Measurements from ENCODE around the gene MCM10. TPM values are rescaled to one million over a fixed set of nuclear protein-coding genes. Genes with fewer than 3 reads are reported as not detected.
"Not testable (repeated sequence)": the region's sequence is repeated elsewhere in the genome, so short reads cannot be mapped to it uniquely, and the experiment has no call there.

The MCM10 gene
- total RNA-seq, 1 donor from 2014 or later, result 5.0 TPM

DNA sequence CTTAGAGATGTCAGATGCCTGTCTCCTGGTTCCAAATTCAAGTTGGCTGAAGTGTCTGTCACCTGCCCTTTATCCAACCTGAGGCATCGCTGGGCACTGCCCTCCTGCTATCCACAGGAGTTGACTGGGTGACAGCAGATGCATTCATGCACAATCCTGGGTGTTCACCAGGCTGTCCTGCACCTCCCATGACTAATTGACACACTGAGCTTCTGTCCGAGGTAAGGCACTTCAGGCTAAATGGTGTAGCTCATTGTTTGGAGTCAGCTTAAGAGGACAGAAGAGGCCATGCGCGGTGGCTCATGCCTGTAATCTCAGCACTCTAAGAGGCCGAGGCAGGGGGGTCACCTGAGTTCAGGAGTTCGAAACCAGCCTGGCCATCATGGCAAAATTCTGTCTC lies 70.5 kb downstream of the MCM10 start:
- TF ChIP-seq, protein P1, sequence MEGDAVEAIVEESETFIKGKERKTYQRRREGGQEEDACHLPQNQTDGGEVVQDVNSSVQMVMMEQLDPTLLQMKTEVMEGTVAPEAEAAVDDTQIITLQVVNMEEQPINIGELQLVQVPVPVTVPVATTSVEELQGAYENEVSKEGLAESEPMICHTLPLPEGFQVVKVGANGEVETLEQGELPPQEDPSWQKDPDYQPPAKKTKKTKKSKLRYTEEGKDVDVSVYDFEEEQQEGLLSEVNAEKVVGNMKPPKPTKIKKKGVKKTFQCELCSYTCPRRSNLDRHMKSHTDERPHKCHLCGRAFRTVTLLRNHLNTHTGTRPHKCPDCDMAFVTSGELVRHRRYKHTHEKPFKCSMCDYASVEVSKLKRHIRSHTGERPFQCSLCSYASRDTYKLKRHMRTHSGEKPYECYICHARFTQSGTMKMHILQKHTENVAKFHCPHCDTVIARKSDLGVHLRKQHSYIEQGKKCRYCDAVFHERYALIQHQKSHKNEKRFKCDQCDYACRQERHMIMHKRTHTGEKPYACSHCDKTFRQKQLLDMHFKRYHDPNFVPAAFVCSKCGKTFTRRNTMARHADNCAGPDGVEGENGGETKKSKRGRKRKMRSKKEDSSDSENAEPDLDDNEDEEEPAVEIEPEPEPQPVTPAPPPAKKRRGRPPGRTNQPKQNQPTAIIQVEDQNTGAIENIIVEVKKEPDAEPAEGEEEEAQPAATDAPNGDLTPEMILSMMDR (IDR thresholded peaks at IDR 0.05; ENCODE audit: partially characterized antibody, unreplicated experiment), result no peak
- H3K4me1 Mint-ChIP-seq (ENCODE audit: low read depth, unreplicated experiment), result no peaks in the 10 kb centered on the region
- peaks cover 4% of the 10 kb centered on the region for H3K27me3 Mint-ChIP-seq (ENCODE audit: unreplicated experiment)
- H3K9me3 Mint-ChIP-seq (ENCODE audit: unreplicated experiment), result no peaks in the 10 kb centered on the region
- no peak for DNase-seq
- H3K4me3 Mint-ChIP-seq (ENCODE audit: unreplicated experiment), result no peak overlapping the region
- H3K36me3 Mint-ChIP-seq (ENCODE audit: unreplicated experiment), result no peaks in the 10 kb centered on the region
- H3K27ac Mint-ChIP-seq (ENCODE audit: unreplicated experiment), result no peak overlapping the region

DNA sequence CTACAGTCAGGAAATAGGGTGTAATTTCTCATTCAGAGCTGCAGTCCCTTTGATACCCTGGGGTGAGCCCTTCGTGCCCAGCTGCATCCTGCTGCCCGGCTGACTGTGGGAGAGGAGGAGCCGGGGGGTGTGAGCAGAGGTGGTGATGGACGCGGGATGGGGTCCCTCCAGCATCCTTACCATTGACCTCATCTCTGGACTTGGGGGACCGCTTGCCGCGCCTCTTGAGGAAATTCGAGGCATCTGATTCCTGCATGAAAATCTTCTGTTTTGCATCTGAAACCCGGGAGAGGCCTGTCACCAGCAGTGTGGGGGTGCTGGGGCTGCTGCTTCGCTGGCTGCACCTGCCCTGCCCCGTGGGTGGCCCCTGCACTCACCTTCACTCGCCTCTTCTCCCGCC lies 72.0 kb downstream of the MCM10 start:
- Mint-ChIP-seq H3K4me3 (ENCODE audit: unreplicated experiment) (no peak overlapping the region), H3K4me1 (ENCODE audit: low read depth, unreplicated experiment) (no peaks in the 10 kb centered on the region), H3K9me3 (ENCODE audit: unreplicated experiment) (peaks cover 3% of the 10 kb centered on the region), H3K36me3 (ENCODE audit: unreplicated experiment) (no peaks in the 10 kb centered on the region), H3K27ac (ENCODE audit: unreplicated experiment) (no peak overlapping the region), H3K27me3 (ENCODE audit: unreplicated experiment) (peaks cover 7% of the 10 kb centered on the region)
- DNase-seq, result no peak
- TF ChIP-seq, protein P1 (IDR thresholded peaks at IDR 0.05; ENCODE audit: partially characterized antibody, unreplicated experiment), result no peak

DNA sequence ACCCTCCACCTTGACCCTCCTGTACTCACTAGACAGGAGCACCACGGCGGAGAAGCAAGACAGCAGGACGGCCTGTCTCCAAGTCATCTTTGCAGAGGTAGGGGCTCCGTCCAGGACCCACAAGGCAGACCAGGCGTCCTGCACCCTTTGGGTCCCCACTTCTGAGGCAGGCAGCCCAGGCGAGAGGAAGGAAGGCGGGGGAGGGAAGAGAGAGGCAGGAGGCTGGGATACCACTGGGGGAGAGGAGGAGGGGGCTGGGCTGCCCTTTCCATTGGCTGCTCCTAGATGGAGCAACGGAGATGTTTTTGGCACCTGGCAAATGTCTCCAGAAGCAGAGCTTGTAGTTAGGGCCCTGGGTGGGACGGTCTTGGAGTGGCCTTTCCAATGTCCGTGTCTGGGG lies 72.8 kb downstream of the MCM10 start, which contains the start of gene UCMA:
Gene UCMA, minus strand, starts transcription at position 203 of the 400 bp plus-strand sequence. Its CDS starts 116 bp downstream, at position 87.
- Mint-ChIP-seq H3K27me3 (ENCODE audit: unreplicated experiment) (peaks cover 5% of the 10 kb centered on the region), H3K4me3 (ENCODE audit: unreplicated experiment) (no peak within 1 kb of the TSS), H3K27ac (ENCODE audit: unreplicated experiment) (no peak within 1 kb of the TSS)

DNA sequence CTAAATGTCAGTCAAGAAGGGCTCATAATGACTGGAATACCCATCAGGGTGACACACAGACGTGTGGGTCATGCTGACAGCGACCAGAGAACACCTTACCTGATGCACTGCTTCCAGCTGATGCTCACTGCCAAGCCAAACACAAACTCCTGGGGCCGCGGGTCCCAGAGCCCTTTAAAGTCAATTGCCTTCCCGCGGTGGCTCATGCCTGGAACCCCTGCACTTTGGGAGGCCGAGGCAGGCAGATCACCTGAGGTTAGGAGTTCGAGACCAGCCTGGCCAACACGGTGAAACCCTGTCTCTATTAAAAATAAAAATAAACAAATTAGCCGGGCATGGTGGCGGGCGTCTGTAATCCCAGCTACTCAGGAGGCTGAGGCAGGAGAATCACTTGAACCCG lies 73.4 kb downstream of the MCM10 start:
- not testable (repeated sequence) for H3K4me3 Mint-ChIP-seq (ENCODE audit: unreplicated experiment); H3K27ac Mint-ChIP-seq (ENCODE audit: unreplicated experiment); H3K36me3 Mint-ChIP-seq (ENCODE audit: unreplicated experiment); DNase-seq; H3K9me3 Mint-ChIP-seq (ENCODE audit: unreplicated experiment); H3K4me1 Mint-ChIP-seq (ENCODE audit: low read depth, unreplicated experiment); H3K27me3 Mint-ChIP-seq (ENCODE audit: unreplicated experiment)

More for the DNA sequence above, 72.8 kb downstream of the MCM10 start, which contains the start of gene UCMA:
- TF ChIP-seq, protein P1 (IDR thresholded peaks at IDR 0.05; ENCODE audit: partially characterized antibody, unreplicated experiment), result no peak
- Mint-ChIP-seq H3K4me1 (ENCODE audit: low read depth, unreplicated experiment) (no peaks in the 10 kb centered on the region), H3K9me3 (ENCODE audit: unreplicated experiment) (peaks cover 3% of the 10 kb centered on the region), H3K36me3 (ENCODE audit: unreplicated experiment) (no peaks in the 10 kb centered on the region)
- DNase-seq, result no peak

DNA sequence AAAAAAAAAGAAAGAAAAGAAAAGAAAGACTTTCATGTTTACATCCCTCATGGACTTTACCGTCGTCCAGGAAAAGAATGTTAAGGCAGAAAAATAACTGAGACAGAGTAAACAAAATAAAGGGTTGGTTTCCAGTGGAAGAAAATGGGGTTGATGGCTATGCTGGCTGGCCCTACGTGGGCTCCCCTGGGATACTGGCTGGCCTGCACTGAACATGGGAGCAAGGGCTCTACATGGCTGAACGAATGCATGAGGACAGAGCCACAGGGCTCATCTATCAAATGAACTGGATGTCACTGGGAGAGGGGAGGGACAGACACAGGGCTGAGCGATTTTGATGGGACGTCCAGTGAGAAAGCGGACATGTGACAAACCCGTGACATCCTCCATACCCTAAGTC lies 75.3 kb downstream of the MCM10 start:
- Mint-ChIP-seq H3K4me3 (ENCODE audit: unreplicated experiment) (no peak overlapping the region), H3K27ac (ENCODE audit: unreplicated experiment) (peak overlapping the region; percentile 55), H3K9me3 (ENCODE audit: unreplicated experiment) (peaks cover 3% of the 10 kb centered on the region), H3K36me3 (ENCODE audit: unreplicated experiment) (no peaks in the 10 kb centered on the region), H3K27me3 (ENCODE audit: unreplicated experiment) (peaks cover 3% of the 10 kb centered on the region), H3K4me1 (ENCODE audit: low read depth, unreplicated experiment) (no peaks in the 10 kb centered on the region)
- TF ChIP-seq, protein P1 (IDR thresholded peaks at IDR 0.05; ENCODE audit: partially characterized antibody, unreplicated experiment), result no peak
- no peak for DNase-seq
